ENCODE results near the gene CP. TPM values are rescaled to one million over a fixed set of nuclear protein-coding genes. Genes with fewer than 3 reads are reported as not detected.

The CP gene
- 1.0 and 1.8 TPM in 2 replicates for total RNA-seq

GRCh38 chr3:149221783-149222517, at the start of gene CP:
TSS of gene CP (minus strand) at chr3:149221829. CDS start at chr3:149221792, 37 bp downstream.

GRCh38 chr3:149129326-149130205, 92.1 kb downstream of the CP start, which contains the start of gene HPS3:
TSS of gene HPS3 (plus strand) at chr3:149129638. CDS start at chr3:149129724, 86 bp downstream.

Other genes starting within 250 kb of the CP start
- 34.1 and 67.1 TPM in 2 replicates for gene GYG1, start 230.3 kb downstream of the CP start, total RNA-seq
- 27.7 and 45.3 TPM in 2 replicates for gene HLTF, start 135.3 kb downstream of the CP start, total RNA-seq
- 22.3 and 27.7 TPM in 2 replicates for gene HPS3, start 92.2 kb downstream of the CP start, total RNA-seq
- gene TM4SF18, start 111.8 kb upstream of the CP start, total RNA-seq: 0.56 and 2.2 TPM in 2 replicates
- 68.7 and 157 TPM in 2 replicates for gene TM4SF1, start 155.8 kb upstream of the CP start, total RNA-seq

Measured in epithelial cell of alveolus of lung (primary cell).